Mesenchymal stem cell (in vitro differentiated cells and primary cell): ENCODE data around the gene MB21D2.

Source experiments
- DNase-seq: peaks from one replicate; pipeline ENCODE4 v3.0.0-alpha.2; 2013
- H2AFZ ChIP-seq: one replicate; pipeline ENCODE4 v1.6.1; 2013; ENCODE audit warnings: low read depth, mild to moderate bottlenecking, control low read depth, inconsistent platforms, low read length, moderate library complexity
- H2AK5ac ChIP-seq: 2 replicates; pipeline ENCODE4 v1.6.1; 2013; ENCODE audit warnings: low read length, moderate library complexity, mild to moderate bottlenecking, inconsistent platforms; ENCODE audit not compliant: severe bottlenecking
- H2BK120ac ChIP-seq: one replicate; pipeline ENCODE4 v1.6.1; 2013; ENCODE audit warnings: low read depth, mild to moderate bottlenecking, inconsistent platforms, low read length, moderate library complexity
- H2BK12ac ChIP-seq, 2 experiments: one replicate each; pipeline ENCODE4 v1.6.1; 2013; ENCODE audit warnings: inconsistent platforms in 2 of 2, low read length in 2 of 2, mild to moderate bottlenecking in 2 of 2, moderate library complexity in 2 of 2, control low read depth in 1 of 2
- H2BK15ac ChIP-seq: one replicate; pipeline ENCODE4 v1.6.1; 2013; ENCODE audit warnings: mild to moderate bottlenecking, low read depth, inconsistent platforms; ENCODE audit not compliant: poor library complexity, severe bottlenecking
- H2BK5ac ChIP-seq: 2 replicates; pipeline ENCODE4 v1.6.1; 2013; ENCODE audit warnings: low read depth, mild to moderate bottlenecking, low read length, control low read depth, inconsistent platforms; ENCODE audit not compliant: poor library complexity, severe bottlenecking
- H3K14ac ChIP-seq, 2 experiments: one replicate each; pipeline ENCODE4 v1.6.1; 2013; ENCODE audit warnings: inconsistent platforms in 2 of 2, low read length in 2 of 2, control low read depth in 1 of 2, mild to moderate bottlenecking in 1 of 2, moderate library complexity in 1 of 2
- H3K18ac ChIP-seq, 2 experiments: one replicate each; pipeline ENCODE4 v1.6.1; 2013; ENCODE audit warnings: inconsistent platforms in 2 of 2, low read length in 2 of 2, control low read depth in 1 of 2, low read depth in 1 of 2, mild to moderate bottlenecking in 1 of 2
- H3K23ac ChIP-seq, 2 experiments: one replicate each; pipeline ENCODE4 v1.6.1; 2013; ENCODE audit warnings: inconsistent platforms in 2 of 2, low read length in 2 of 2, mild to moderate bottlenecking in 2 of 2, moderate library complexity in 2 of 2, control low read depth in 1 of 2
- H3K27ac ChIP-seq: 2 replicates; pipeline ENCODE4 v1.5.1; 2013; ENCODE audit warnings: mild to moderate bottlenecking, moderate library complexity, low read length, control low read depth, inconsistent platforms; ENCODE audit not compliant: poor library complexity, severe bottlenecking
- H3K27me3 ChIP-seq, 2 experiments: 2 replicates each; pipeline versions ENCODE4 v1.6.1 to v1.7.0; 2013; ENCODE audit warnings: low read length in 2 of 2, mild to moderate bottlenecking in 2 of 2, moderate library complexity in 2 of 2, control low read depth in 1 of 2, inconsistent platforms in 1 of 2; ENCODE audit not compliant: control insufficient read depth in 1 of 2, insufficient read depth in 1 of 2
- H3K36me3 ChIP-seq, 2 experiments: 2 replicates each; pipeline versions ENCODE4 v1.6.1 to v1.7.0; 2013; ENCODE audit warnings: low read length in 2 of 2, control low read depth in 1 of 2, inconsistent platforms in 1 of 2, low read depth in 1 of 2, mild to moderate bottlenecking in 1 of 2; ENCODE audit not compliant: insufficient read depth in 2 of 2, control insufficient read depth in 1 of 2
- H3K4ac ChIP-seq, 2 experiments: one replicate each; pipeline ENCODE4 v1.6.1; 2013; ENCODE audit warnings: inconsistent platforms in 2 of 2, low read length in 2 of 2, mild to moderate bottlenecking in 2 of 2, moderate library complexity in 2 of 2, control low read depth in 1 of 2, low read depth in 1 of 2
- H3K4me1 ChIP-seq: 2 replicates; pipeline ENCODE4 v1.6.1; 2013; ENCODE audit warnings: low read depth, low read length, control low read depth; ENCODE audit not compliant: control insufficient read depth, insufficient read depth
- H3K4me2 ChIP-seq: 2 replicates; pipeline ENCODE4 v1.6.1; 2013; ENCODE audit warnings: low read length, mild to moderate bottlenecking, inconsistent platforms; ENCODE audit not compliant: poor library complexity, severe bottlenecking
- H3K4me3 ChIP-seq, 2 experiments: 2 replicates each; pipeline versions ENCODE4 v1.5.1 to v1.7.0; 2013; ENCODE audit warnings: low read length in 2 of 2, mild to moderate bottlenecking in 2 of 2, control low read depth in 1 of 2, low read depth in 1 of 2; ENCODE audit not compliant: insufficient read depth in 1 of 2
- H3K79me1 ChIP-seq: replicated peaks from 2 replicates; pipeline ENCODE4 v1.6.1; 2013; ENCODE audit warnings: mild to moderate bottlenecking, control low read depth, low read length, inconsistent platforms; ENCODE audit not compliant: poor library complexity, severe bottlenecking
- H3K9ac ChIP-seq: 2 replicates; pipeline ENCODE4 v1.7.0; 2013; ENCODE audit warnings: mild to moderate bottlenecking, low read length, moderate library complexity
- H3K9me3 ChIP-seq: 2 replicates; pipeline ENCODE4 v1.7.0; 2013; ENCODE audit warnings: mild to moderate bottlenecking, low read length; ENCODE audit not compliant: control insufficient read depth
- H4K8ac ChIP-seq: one replicate; pipeline ENCODE4 v1.6.1; 2013; ENCODE audit warnings: inconsistent platforms, mild to moderate bottlenecking, low read length, moderate library complexity
- H4K91ac ChIP-seq: one replicate; pipeline ENCODE4 v1.6.1; 2013; ENCODE audit warnings: mild to moderate bottlenecking, low read length, inconsistent platforms
- WGBS: methylation state at CpG from one replicate; pipeline ENCODE4 v1.1.7; 2013; ENCODE audit warnings: mixed read lengths; 5-methylcytosine and 5-hydroxymethylcytosine counted together

The MB21D2 gene

DNA sequence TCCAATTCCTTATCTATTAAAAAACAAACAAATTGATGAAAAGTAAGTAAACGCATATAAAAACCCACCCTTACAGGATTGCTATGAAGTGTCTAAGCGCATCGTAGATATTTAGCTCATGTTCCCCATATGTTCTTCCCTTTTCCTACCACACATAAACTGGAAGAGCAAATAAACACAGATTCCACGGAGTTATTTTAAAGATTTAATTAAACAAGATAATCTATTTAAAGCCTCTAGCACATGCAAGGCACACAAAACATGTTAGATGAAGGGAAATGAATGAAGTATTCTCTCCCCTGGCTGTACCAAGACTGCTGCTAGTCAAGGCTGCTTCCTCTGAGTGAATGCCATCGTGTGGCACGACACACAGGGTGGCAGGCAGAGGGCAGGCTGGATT, 111.9 kb downstream of the MB21D2 start:
- Histone ChIP-seq H3K4ac (no peak overlapping the region), H3K23ac (no peak overlapping the region), H3K9me3 (no peaks in the 10 kb centered on the region), H2AFZ (no peak overlapping the region), H2BK120ac (no peak overlapping the region), H3K4me3 (no peak overlapping the region), H3K36me3 (no peaks in the 10 kb centered on the region), H4K8ac (no peak overlapping the region), H3K27me3 (no peaks in the 10 kb centered on the region), H2BK5ac (no peak overlapping the region), H3K27ac (no peak overlapping the region), H4K91ac (no peak overlapping the region), H3K14ac (no peak overlapping the region), H3K4me2 (no peak overlapping the region), H3K4me1 (no peaks in the 10 kb centered on the region), H2BK12ac (no peak overlapping the region), H2BK15ac (no peak overlapping the region), H3K9ac (no peak overlapping the region), H2AK5ac (no peak overlapping the region), H3K18ac (no peak overlapping the region), H3K79me1 (peaks cover 31% of the 10 kb centered on the region)
- no peak for DNase-seq
- 91% methylated on average over 5 of the region's 6 CpGs for WGBS

DNA sequence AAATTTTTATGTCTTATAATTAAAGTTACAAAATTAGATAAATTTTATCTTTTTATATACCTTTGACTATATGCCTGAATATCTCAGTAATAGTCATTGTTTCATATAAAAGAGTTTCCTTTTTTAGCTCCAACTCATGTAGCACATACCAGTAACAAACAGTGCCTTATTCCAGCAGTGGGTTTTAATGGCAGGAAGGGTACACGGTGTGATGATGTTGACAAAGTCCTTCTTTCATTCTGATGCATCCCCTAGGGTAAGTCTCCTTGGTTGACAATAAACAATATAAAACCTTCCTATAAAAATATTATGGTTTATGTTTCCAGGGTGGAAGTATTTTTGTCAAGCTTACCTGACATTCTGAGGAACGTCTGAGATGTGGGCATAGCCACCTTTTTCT, 113.2 kb downstream of the MB21D2 start:
- H2BK12ac ChIP-seq, result no peak overlapping the region
- H3K23ac ChIP-seq, result no peak overlapping the region
- no peak for DNase-seq
- H4K91ac ChIP-seq, result no peak overlapping the region
- H3K4ac ChIP-seq, result no peak overlapping the region
- H2AFZ ChIP-seq, result no peak overlapping the region
- no peak overlapping the region for H3K9ac ChIP-seq
- no peak overlapping the region for H2BK120ac ChIP-seq
- H4K8ac ChIP-seq, result no peak overlapping the region
- H3K27ac ChIP-seq, result no peak overlapping the region
- H3K79me1 ChIP-seq, result peaks cover 31% of the 10 kb centered on the region
- no peaks in the 10 kb centered on the region for H3K4me1 ChIP-seq
- no peak overlapping the region for H2BK5ac ChIP-seq
- H3K4me2 ChIP-seq, result no peak overlapping the region
- H2BK15ac ChIP-seq, result no peak overlapping the region
- no peak overlapping the region for H3K18ac ChIP-seq
- 100% methylated on average over 1 of the region's 2 CpGs for WGBS
- H3K36me3 ChIP-seq, result no peaks in the 10 kb centered on the region
- no peak overlapping the region for H3K4me3 ChIP-seq
- no peak overlapping the region for H3K14ac ChIP-seq
- no peaks in the 10 kb centered on the region for H3K27me3 ChIP-seq
- no peak overlapping the region for H2AK5ac ChIP-seq
- no peaks in the 10 kb centered on the region for H3K9me3 ChIP-seq

DNA sequence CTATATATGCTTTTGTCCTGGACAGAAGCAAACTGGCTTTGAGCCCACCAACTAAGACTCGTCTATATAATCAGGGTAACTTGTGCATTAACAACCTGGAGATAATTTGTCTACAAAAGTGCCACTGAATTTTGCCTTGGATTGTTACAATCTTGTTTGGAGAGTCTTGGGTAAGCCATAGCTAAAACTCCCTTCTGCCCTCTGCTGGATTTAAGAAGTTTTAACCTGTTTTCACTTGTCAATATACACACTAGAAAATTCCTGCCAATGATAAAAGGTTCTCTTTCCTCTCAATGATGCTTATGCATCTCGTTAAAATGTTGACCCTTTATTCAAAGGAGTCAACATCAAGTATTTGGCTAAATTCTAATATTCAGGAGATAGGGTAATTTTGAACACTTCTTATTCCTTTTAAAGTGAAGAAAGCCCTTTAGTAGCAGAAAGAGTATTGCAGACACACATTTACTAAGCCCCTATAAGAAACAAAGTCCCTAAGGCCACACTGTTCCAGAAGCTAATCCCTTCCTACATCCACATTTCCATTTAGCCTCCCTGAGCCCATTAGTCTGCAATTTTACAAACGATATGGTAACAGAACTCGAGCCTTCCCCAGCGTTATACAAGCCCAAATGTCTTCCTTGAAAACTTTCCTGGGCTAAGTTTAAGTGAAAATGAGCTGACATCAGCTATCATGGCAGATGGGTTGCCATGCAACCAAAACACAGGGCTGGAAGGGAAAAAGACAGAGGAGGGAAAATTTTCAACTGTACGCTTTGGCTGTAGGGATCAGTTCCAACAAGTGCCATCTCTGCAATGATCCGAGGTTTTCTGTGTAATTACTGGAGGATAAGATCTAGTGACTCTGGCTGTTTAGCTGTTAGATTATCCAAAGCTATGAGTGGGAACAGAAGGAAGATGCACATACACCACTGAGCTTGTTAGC, 114.4 kb downstream of the MB21D2 start:
- no peak overlapping the region for H3K23ac ChIP-seq
- H3K14ac ChIP-seq, result no peak overlapping the region
- H2BK5ac ChIP-seq, result no peak overlapping the region
- WGBS, result 76% methylated on average over 6 of the region's 7 CpGs
- no peak overlapping the region for H2BK12ac ChIP-seq
- H3K18ac ChIP-seq, result no peak overlapping the region
- H3K27ac ChIP-seq, result no peak overlapping the region
- H3K9ac ChIP-seq, result no peak overlapping the region
- H3K36me3 ChIP-seq, result peaks cover 0 to 12% of the 10 kb centered on the region in 2 experiments
- no peak overlapping the region for H2AFZ ChIP-seq
- no peak overlapping the region for H3K4ac ChIP-seq
- no peak overlapping the region for H4K91ac ChIP-seq
- H4K8ac ChIP-seq, result no peak overlapping the region
- H2AK5ac ChIP-seq, result no peak overlapping the region
- DNase-seq, result peak; percentile 53
- H3K4me2 ChIP-seq, result no peak overlapping the region
- no peak overlapping the region for H2BK120ac ChIP-seq
- H3K79me1 ChIP-seq, result peaks cover 36% of the 10 kb centered on the region
- no peaks in the 10 kb centered on the region for H3K4me1 ChIP-seq
- H3K4me3 ChIP-seq, result no peak overlapping the region
- no peak overlapping the region for H2BK15ac ChIP-seq
- no peaks in the 10 kb centered on the region for H3K9me3 ChIP-seq
- no peaks in the 10 kb centered on the region for H3K27me3 ChIP-seq

DNA sequence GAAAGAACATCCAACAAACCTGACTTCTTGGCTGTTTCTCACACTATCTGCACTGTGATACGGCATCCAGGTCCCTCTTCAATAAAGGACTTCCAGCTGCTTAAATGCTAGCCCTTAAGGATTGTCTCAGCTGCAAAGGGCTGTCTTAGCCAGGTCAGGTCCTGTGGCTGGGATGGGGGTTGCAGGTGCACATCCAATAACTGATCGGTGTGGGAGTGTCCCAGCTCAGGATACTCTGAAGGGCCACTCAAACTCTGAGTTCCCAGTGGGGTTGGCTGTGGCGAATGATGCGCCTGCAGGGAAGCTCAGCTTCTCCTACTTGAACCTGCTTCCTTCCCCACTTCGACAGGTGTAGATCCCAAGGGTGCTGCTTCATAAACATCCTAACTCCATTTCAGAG, 115.7 kb downstream of the MB21D2 start:
- no peak overlapping the region for H3K14ac ChIP-seq
- no peak overlapping the region for H2BK12ac ChIP-seq
- H3K4me1 ChIP-seq, result no peaks in the 10 kb centered on the region
- H3K36me3 ChIP-seq, result peaks cover 0 to 12% of the 10 kb centered on the region in 2 experiments
- H2AK5ac ChIP-seq, result no peak overlapping the region
- no peak for DNase-seq
- H3K9ac ChIP-seq, result no peak overlapping the region
- no peak overlapping the region for H2AFZ ChIP-seq
- H3K27me3 ChIP-seq, result no peaks in the 10 kb centered on the region
- no peak overlapping the region for H3K27ac ChIP-seq
- H2BK120ac ChIP-seq, result no peak overlapping the region
- no peak overlapping the region for H4K91ac ChIP-seq
- no peak overlapping the region for H3K4me2 ChIP-seq
- H3K4me3 ChIP-seq, result no peak overlapping the region
- H4K8ac ChIP-seq, result no peak overlapping the region
- 96% methylated on average over 5 of the region's 5 CpGs for WGBS
- no peaks in the 10 kb centered on the region for H3K9me3 ChIP-seq
- H3K79me1 ChIP-seq, result peaks cover 35% of the 10 kb centered on the region
- no peak overlapping the region for H2BK5ac ChIP-seq
- no peak overlapping the region for H2BK15ac ChIP-seq
- no peak overlapping the region for H3K18ac ChIP-seq
- H3K4ac ChIP-seq, result no peak overlapping the region
- H3K23ac ChIP-seq, result no peak overlapping the region
